ENCODE results near the gene CYB5D1.

- TF ChIP-seq CTCF (IDR thresholded peaks at IDR 0.05; ENCODE audit: borderline replicate concordance, extremely low read depth, low read length, poor library complexity, severe bottlenecking) (no peak), EZH2 (IDR thresholded peaks at IDR 0.05; ENCODE audit: borderline replicate concordance, low read depth, low read length, severe bottlenecking) (no peak)
Measured at GRCh38 chr17:7878234-7878633, 20.4 kb downstream of the CYB5D1 start.

All from DND-41 (cell line).